BJ (cell line): Measurements from ENCODE around the gene BCL7C. TPM values are rescaled to one million over a fixed set of nuclear protein-coding genes. Genes with fewer than 3 reads are reported as not detected.

Source experiments
- CTCF ChIA-PET: fragments of 350-600 bp; formaldehyde crosslinking; extraction: SDS; loops from one replicate; lab custom pipeline; 2021; ENCODE audit warnings: antibody characterized with exemption, inconsistent platforms; lab: Yijun Ruan, JAX
- POLR2A ChIA-PET: fragments of 300-600 bp; sonication (Branson Sonifier 250); formaldehyde crosslinking; extraction: SDS; loops from one replicate; lab custom pipeline; 2021; ENCODE audit warnings: antibody characterized with exemption; lab: Charles Lee
- DNase-seq: peaks from one replicate; pipeline ENCODE4 v3.0.0-alpha.2; 2011; ENCODE audit warnings: low read depth
- H3K27me3 ChIP-seq: 2 replicates; pipeline ENCODE4 v1.6.0; 2011; ENCODE audit warnings: low read length; ENCODE audit not compliant: control insufficient read depth, insufficient read depth
- H3K36me3 ChIP-seq: 2 replicates; pipeline ENCODE4 v1.5.1; 2011; ENCODE audit warnings: low read length; ENCODE audit not compliant: control insufficient read depth, insufficient read depth
- H3K4me3 ChIP-seq: 2 replicates; pipeline ENCODE4 v1.5.1; 2011; ENCODE audit warnings: low read depth, mild to moderate bottlenecking, control low read depth, low read length
- CTCF ChIP-seq: IDR thresholded peaks from 2 replicates; pipeline ENCODE4 v1.5.1; 2011; ENCODE audit warnings: low read depth, mild to moderate bottlenecking, control low read depth, inconsistent platforms, low read length, moderate library complexity; ENCODE audit not compliant: insufficient read depth
- polyA plus RNA-seq: library from polyadenylated mRNA; depleted of rRNA; stranded (reverse); fragments of >200 nt; gene quantifications from 2 replicates; pipeline ENCODE4 v1.2.3, GENCODE V29; 2011

The BCL7C gene
- polyA plus RNA-seq, 1 experiment, result 27.4 TPM

GRCh38 chr16:30928390-30928789, 34.5 kb upstream of the BCL7C start:
- H3K36me3 ChIP-seq, result peaks cover 31% of the 10 kb centered on the region
- ChIA-PET CTCF (interaction anchor here (0.8 to 6.6 kb wide), 2 partner anchors 13 to 84 kb away, joined by 3 to 40 read pairs; no protein-coding TSS in a partner anchor), POLR2A (interaction anchor here (0.7 kb wide), 1 partner anchor 531 kb away, joined by 5 read pairs; the partner anchor contains the start of gene ARMC5)
- DNase-seq, result no peak
- no peak overlapping the region for H3K4me3 ChIP-seq
- TF ChIP-seq CTCF, result no peak
- no peaks in the 10 kb centered on the region for H3K27me3 ChIP-seq

GRCh38 chr16:30927789-30928378, 34.0 kb upstream of the BCL7C start:
- peaks cover 31% of the 10 kb centered on the region for H3K36me3 ChIP-seq
- no peaks in the 10 kb centered on the region for H3K27me3 ChIP-seq
- no peak for DNase-seq
- CTCF ChIA-PET, result interaction anchor here (0.7 to 6.6 kb wide), 3 partner anchors 13 to 83 kb away, joined by 3 to 40 read pairs (median 3); no protein-coding TSS in a partner anchor
- POLR2A ChIA-PET, result interaction anchor here (0.7 kb wide), 1 partner anchor 531 kb away, joined by 5 read pairs; the partner anchor contains the start of gene ARMC5
- TF ChIP-seq CTCF, result no peak
- H3K4me3 ChIP-seq, result no peak overlapping the region

GRCh38 chr16:30926937-30927788, 33.3 kb upstream of the BCL7C start:
- POLR2A ChIA-PET, result no interaction called here
- TF ChIP-seq CTCF, result no peak

GRCh38 chr16:30925995-30926811, 32.3 kb upstream of the BCL7C start:
- H3K36me3 ChIP-seq, result peaks cover 27% of the 10 kb centered on the region
- DNase-seq, result no peak
- CTCF ChIA-PET, result interaction anchor here (1.4 to 6.6 kb wide), 3 partner anchors 12 to 112 kb away, joined by 3 to 40 read pairs (median 6); no protein-coding TSS in a partner anchor
- H3K27me3 ChIP-seq, result no peaks in the 10 kb centered on the region
- H3K4me3 ChIP-seq, result no peak overlapping the region
- no peak for TF ChIP-seq CTCF
- POLR2A ChIA-PET, result no interaction called here

More at GRCh38 chr16:30926937-30927788, 33.3 kb upstream of the BCL7C start:
- Histone ChIP-seq H3K36me3 (peaks cover 29% of the 10 kb centered on the region), H3K4me3 (no peak overlapping the region), H3K27me3 (no peaks in the 10 kb centered on the region)
- DNase-seq, result no peak
- CTCF ChIA-PET, result interaction anchor here (0.7 to 6.6 kb wide), 5 partner anchors 11 to 113 kb away, joined by 3 to 40 read pairs (median 3); no protein-coding TSS in a partner anchor
